HG03025 (cell line): ENCODE measurements around the gene MAGEA9B.
A peak's percentile ranks its signal among the peaks of the same experiment; 100 is the strongest.
"Not testable (repeated sequence)": the region's sequence is repeated elsewhere in the genome, so short reads cannot be mapped to it uniquely, and the experiment has no call there.

Experiments used
- ATAC-seq: cut with Tn5 transposase; IDR thresholded peaks from one replicate; pipeline ENCODE4 v1.9.1; 2021; ENCODE audit warnings: mild to moderate bottlenecking, moderate library complexity; ENCODE audit not compliant: unreplicated experiment, low FRiP score

MAGEA9B gene

DNA sequence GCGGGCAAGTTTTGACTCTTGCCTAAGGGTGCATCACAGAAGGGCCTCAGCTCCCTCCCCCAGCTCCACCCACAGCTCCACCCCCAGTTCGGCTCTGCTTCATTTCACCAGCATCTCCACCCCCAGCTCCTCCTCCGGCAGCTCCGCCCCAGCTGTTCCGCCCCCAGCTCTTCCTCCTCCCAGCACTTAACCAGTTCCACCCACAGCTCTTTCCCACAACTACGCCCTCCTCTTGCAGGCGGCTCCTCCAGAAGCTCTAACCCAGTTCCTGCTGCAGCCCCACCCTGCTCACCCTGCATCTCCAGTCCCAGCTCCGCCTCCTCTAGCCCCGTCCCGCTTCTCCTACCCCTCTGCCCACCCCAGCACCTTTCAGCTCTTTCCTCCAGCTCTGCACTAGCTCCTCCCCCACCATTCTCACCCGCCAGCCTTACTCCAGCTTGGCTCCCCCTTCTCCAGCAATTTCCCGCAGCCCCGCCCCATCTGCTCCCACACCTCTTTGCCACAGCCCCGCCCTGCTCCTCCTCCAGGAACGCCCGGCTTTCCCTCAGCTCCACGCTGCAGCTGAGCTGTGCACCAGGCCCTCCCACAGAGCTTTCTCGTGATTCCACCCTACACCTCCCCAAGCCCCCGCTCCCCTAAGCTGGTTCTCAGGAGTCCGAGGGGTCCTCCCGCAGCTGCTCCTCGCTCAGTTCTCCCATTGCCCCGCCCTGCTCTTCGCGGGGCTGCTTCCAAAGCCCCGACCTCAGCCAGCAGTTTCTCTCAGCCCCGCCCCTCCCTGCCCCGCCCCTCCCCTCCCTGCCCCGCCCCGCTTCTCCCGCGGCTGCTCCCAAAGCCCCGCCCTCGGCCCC, 47.8 kb downstream of the MAGEA9B start:
- peak; percentile 34 for ATAC-seq

DNA sequence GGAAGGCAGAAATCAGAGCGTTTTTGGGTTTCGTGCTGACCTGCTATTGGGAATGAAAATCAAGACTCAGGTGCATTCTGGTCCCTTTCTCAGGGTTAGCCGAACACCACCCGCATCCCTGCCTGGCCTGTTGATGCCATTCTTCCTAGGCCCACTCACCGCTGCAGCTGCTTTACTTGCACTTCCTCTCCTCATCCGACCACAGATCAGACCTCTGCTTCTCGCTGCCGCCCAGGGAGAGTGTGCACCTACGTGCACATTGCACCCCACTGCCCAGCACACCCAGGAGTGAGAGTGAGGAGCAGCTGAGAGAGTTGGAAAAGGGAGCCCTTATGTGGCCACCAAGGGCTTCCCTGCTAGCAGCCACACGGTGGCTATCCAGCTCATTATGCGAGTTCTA, 49.8 kb downstream of the MAGEA9B start:
- ATAC-seq: not testable (repeated sequence)

DNA sequence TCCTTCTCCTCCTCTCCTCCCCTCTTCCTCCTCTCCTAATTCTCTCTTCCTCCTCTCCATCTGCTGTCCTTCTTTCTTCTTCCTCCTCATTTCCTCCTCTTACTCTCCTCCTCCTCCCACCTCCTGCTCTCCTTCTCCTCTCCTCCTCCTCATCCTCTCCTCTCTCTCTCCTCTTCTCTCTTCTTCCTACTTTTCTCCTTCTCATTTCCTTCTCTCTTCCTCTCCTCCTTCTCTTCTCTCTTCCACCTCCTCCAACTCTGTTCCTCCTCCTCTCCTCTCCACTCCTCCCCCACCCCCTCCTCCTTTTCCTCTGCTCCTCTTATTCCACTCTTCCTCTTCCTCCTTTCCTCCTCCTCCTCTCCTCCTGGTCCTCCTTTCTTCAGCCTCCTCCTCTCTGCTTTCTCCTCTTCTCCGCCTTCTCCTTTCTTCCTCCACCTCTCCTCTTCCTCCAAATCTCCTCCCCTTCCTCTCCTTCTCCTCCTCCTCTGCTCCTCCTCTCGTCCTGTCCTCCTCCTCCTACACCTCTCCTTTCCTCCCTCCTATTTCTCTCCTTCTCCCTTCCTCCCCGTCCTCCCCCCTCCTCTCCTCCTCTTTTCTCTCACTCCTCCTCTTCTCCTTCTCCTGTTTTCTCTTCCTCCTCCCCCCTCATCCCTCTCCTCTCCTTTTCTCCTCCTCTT, 52.2 kb downstream of the MAGEA9B start:
- ATAC-seq: not testable (repeated sequence)

DNA sequence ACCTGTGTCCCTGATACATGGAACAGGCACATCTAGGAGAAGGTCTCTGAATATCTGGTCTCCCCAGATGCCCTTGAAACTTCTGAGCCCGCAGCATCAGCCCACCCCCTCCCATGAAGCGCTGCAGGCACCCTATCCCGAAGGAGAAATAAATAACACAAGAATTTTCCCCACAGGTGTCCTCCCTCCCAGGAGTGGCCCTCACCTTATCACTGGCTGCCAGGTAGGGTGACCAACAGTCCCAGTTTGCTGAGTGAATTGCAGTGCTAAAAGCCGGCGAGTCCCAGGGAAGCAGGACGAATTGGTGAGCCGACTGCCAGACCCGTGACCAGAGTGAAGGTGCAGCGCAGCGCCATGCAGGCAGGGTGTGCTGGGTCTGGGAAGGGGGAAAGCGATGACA, 53.3 kb downstream of the MAGEA9B start:
- ATAC-seq: not testable (repeated sequence)

DNA sequence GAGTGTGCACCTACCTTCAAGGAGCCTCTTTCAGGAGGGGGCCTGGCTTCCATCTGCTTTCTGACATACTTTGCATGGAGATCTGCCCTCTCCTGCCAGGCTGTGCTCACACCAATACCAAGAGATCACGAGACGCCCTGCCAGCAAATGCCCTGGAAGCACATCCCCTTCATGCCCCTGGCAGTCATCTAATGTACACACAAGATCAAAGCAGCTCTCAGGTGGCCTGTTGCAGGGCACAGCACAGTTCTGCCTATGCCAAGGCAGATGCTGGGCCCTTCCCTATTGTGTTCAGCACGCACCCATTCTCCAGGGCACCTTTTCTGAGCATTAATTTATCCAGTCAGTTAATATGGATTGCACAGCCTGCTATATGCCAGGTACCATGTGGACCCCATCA, 54.4 kb downstream of the MAGEA9B start:
- not testable (repeated sequence) for ATAC-seq
